CD4-positive, CD25-positive, alpha-beta regulatory T cell (primary cell): ENCODE results near the gene C2orf74. TPM values are rescaled to one million over a fixed set of nuclear protein-coding genes. Genes with fewer than 3 reads are reported as not detected.
"Not testable (repeated sequence)": the region's sequence is repeated elsewhere in the genome, so short reads cannot be mapped to it uniquely, and the experiment has no call there.

ENCODE experiments used
- ATAC-seq, 2 donors: fragments of 150-1000 bp; cut with Tn5 transposase; one replicate each; pipeline ENCODE4 v1.10.0; 2021; ENCODE audit warnings: low read depth in 2 of 2, moderate number of reproducible peaks in 2 of 2, moderate library complexity in 1 of 2
- DNase-seq, 3 donors: peaks; one replicate each; pipeline versions ENCODE4 v3.0.0 to v3.0.0-alpha.2; 2012 to 2022; ENCODE audit warnings: mixed read lengths in 1 of 3
- H3K27ac ChIP-seq: one replicate; pipeline ENCODE4 v1.7.0; 2013; ENCODE audit warnings: mild to moderate bottlenecking, low read length; ENCODE audit not compliant: insufficient read depth, poor library complexity, severe bottlenecking
- H3K27me3 ChIP-seq: one replicate; pipeline ENCODE4 v1.7.0; 2013; ENCODE audit warnings: low read length; ENCODE audit not compliant: control insufficient read depth, insufficient read depth
- H3K36me3 ChIP-seq: one replicate; pipeline ENCODE4 v1.7.0; 2013; ENCODE audit warnings: mild to moderate bottlenecking, low read length, moderate library complexity; ENCODE audit not compliant: control insufficient read depth, insufficient read depth
- H3K4me1 ChIP-seq: 2 replicates; pipeline ENCODE4 v1.7.0; 2013; ENCODE audit warnings: mild to moderate bottlenecking, low read length; ENCODE audit not compliant: insufficient read depth, control insufficient read depth, poor library complexity, severe bottlenecking
- H3K4me3 ChIP-seq: one replicate; pipeline ENCODE4 v1.7.0; 2013; ENCODE audit warnings: low read depth, mild to moderate bottlenecking, low read length, moderate library complexity
- H3K9me3 ChIP-seq, 2 experiments: 1 replicate in 1 of 2; 2 replicates in 1 of 2; pipeline ENCODE4 v1.7.0; 2013; ENCODE audit warnings: low read length in 2 of 2, mild to moderate bottlenecking in 1 of 2, moderate library complexity in 1 of 2; ENCODE audit not compliant: control insufficient read depth in 2 of 2
- H3K27ac Mint-ChIP-seq, 3 donors: one replicate each; pipeline ENCODE4 v1.8.0; 2020 to 2022; ENCODE audit warnings: mild to moderate bottlenecking in 3 of 3, mixed read lengths in 3 of 3, moderate library complexity in 2 of 3
- H3K27me3 Mint-ChIP-seq: one replicate; pipeline ENCODE4 v1.8.0; 2022; ENCODE audit warnings: mild to moderate bottlenecking, mixed read lengths
- H3K36me3 Mint-ChIP-seq: one replicate; pipeline ENCODE4 v1.8.0; 2020; ENCODE audit warnings: mixed read lengths
- H3K4me1 Mint-ChIP-seq, 4 donors: one replicate each; pipeline ENCODE4 v1.8.0; 2020 to 2022; ENCODE audit warnings: mixed read lengths in 4 of 4, mild to moderate bottlenecking in 1 of 4
- H3K4me3 Mint-ChIP-seq, 4 donors: one replicate each; pipeline ENCODE4 v1.8.0; 2020 to 2022; ENCODE audit warnings: mild to moderate bottlenecking in 4 of 4, mixed read lengths in 4 of 4, moderate library complexity in 3 of 4
- H3K9me3 Mint-ChIP-seq, 7 donors: one replicate each; pipeline ENCODE4 v1.8.0; 2020 to 2022; ENCODE audit warnings: mixed read lengths in 7 of 7, mild to moderate bottlenecking in 3 of 7, moderate library complexity in 2 of 7
- polyA plus RNA-seq, 4 donors: library from polyadenylated mRNA; unstranded; fragments of 300-500 nt; fragmentation: Illumina TruSeq; gene quantifications; one replicate each; pipeline ENCODE4 v1.2.3, GENCODE V29; 2021
- total RNA-seq: library from RNA; stranded (reverse); gene quantifications from one replicate; pipeline ENCODE4 v1.2.3, GENCODE V29; 2022

C2orf74 gene
- total and polyA plus RNA-seq, 5 donors from 2014 or later = 7.6 to 49.8 (median 40.8) TPM

DNA sequence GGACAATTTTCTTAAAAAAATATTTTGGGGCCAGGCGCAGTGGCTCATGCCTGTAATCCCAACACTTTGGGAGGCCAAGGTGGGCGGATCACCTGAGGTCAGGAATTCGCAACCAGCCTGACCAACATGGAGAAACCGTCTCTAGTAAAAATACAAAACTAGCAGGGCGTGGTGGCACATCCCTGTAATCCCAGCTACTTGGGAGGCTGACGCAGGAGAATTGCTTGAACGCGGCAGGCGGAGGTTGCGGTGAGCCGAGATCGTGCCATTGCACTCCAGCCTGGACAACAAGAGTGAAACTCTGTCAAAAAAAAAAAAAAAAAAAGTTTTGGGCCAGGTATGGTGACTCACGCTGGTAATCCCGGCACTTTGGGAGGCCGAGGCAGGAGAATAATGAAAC lies 32.7 kb downstream of the C2orf74 start:
- H3K4me3 Mint-ChIP-seq, H3K9me3 ChIP-seq, H3K27me3 Mint-ChIP-seq, H3K9me3 Mint-ChIP-seq, DNase-seq, ATAC-seq, H3K27ac ChIP-seq, H3K27me3 ChIP-seq, H3K4me3 ChIP-seq: not testable (repeated sequence)
- Histone ChIP-seq H3K36me3 (peaks cover 23% of the 10 kb centered on the region), H3K4me1 (peaks cover 11% of the 10 kb centered on the region)
- Mint-ChIP-seq H3K27ac (peak overlapping the region in 1 of 3 donors; percentile 87), H3K4me1 (peaks cover 0 to 22% (median 16%) of the 10 kb centered on the region in 4 donors), H3K36me3 (peaks cover 21% of the 10 kb centered on the region)

DNA sequence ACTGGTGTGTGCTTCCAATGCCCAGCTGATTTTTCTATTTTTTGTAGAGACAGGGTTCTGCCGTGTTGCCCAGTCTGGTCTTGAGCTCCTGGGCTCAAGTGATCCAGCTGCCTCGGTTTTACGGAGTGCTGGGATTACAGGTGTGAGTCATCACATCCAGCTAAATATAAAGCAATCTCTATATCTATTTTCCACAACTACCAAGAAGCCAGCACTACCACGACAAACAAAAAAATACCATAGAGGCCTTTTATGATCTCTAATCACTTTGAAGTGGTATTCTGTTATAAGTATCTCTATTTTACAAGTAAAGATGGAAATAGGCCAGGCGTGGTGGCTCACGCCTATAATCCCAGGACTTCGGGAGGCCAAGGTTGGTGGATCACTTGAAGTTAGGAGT lies 34.7 kb downstream of the C2orf74 start:
- Mint-ChIP-seq H3K4me1 (peaks cover 0 to 20% (median 10%) of the 10 kb centered on the region in 4 donors), H3K27me3 (no peaks in the 10 kb centered on the region), H3K36me3 (peaks cover 15% of the 10 kb centered on the region), H3K4me3 (peak overlapping the region in 1 of 4 donors; percentile 51), H3K27ac (no peak overlapping the region), H3K9me3 (peaks cover 0 to 2% (median 0%) of the 10 kb centered on the region in 7 donors)
- no peak for DNase-seq
- ATAC-seq = no peak
- peaks cover 21% of the 10 kb centered on the region for H3K36me3 ChIP-seq
- no peaks in the 10 kb centered on the region for H3K9me3 ChIP-seq
- H3K27ac ChIP-seq = no peak overlapping the region
- H3K4me3 ChIP-seq = no peak overlapping the region
- H3K4me1 ChIP-seq = peaks cover 11% of the 10 kb centered on the region
- H3K27me3 ChIP-seq = no peaks in the 10 kb centered on the region

DNA sequence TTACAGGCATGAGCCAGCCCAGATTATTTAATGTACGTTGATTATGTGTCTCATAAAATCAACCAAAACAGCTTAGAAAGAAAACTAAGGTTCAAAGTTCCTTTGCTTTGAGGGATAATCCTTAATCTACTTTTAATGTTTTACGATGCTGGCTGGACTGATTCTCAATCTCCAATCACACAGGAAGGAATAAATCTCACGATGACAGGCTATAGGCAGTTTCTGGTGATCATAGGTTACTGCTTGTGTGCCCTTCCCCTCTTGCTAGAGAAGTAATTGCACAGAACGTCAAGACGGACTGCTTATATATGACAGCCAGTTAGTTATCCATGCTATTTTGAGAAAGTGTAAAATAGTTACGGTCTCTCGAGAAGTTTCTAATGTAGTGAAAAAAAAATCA lies 43.1 kb downstream of the C2orf74 start:
- no peak for DNase-seq
- no peaks in the 10 kb centered on the region for H3K4me1 ChIP-seq
- no peak overlapping the region for H3K4me3 Mint-ChIP-seq
- H3K9me3 ChIP-seq = no peaks in the 10 kb centered on the region
- ATAC-seq = no peak
- H3K36me3 Mint-ChIP-seq = peaks cover 41% of the 10 kb centered on the region
- no peaks in the 10 kb centered on the region for H3K9me3 Mint-ChIP-seq
- H3K36me3 ChIP-seq = peaks cover 88% of the 10 kb centered on the region
- H3K27ac Mint-ChIP-seq = no peak overlapping the region
- no peaks in the 10 kb centered on the region for H3K27me3 ChIP-seq
- no peak overlapping the region for H3K4me3 ChIP-seq
- peaks cover 0 to 2% (median 0%) of the 10 kb centered on the region in 4 donors for H3K4me1 Mint-ChIP-seq
- no peak overlapping the region for H3K27ac ChIP-seq
- no peaks in the 10 kb centered on the region for H3K27me3 Mint-ChIP-seq

DNA sequence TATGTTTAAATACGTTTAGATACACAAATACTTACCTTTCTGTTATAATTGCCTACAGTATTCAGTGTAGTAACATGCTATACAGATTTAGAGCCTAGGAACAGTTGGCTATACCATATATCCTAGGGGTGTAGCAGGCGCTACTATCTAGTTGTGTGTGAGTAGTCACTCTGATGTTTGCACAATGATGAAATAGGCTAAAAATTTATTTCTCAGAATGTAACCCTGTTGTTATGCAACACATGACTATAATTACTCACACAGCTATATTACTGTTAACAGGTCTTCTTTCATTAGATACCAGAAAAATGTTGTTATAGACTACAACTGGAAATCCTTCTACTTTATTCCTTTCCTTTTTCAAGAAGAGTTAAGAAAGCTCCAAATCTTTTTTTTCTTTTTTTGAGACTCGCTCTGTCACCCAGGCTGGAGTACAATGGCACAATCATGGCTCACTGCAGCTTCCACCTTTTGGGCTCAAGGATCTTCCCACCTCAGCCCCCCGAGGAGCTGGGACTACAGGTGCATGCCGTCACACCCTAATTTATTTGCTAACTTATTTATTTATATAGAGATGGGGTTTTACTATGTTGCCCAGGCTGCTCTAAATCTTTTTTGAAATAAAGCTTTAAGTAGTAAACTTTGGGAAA lies 48.5 kb downstream of the C2orf74 start:
- H3K9me3 ChIP-seq = no peaks in the 10 kb centered on the region
- Mint-ChIP-seq H3K4me3 (no peak overlapping the region), H3K27ac (no peak overlapping the region), H3K36me3 (peaks cover 27% of the 10 kb centered on the region), H3K27me3 (no peaks in the 10 kb centered on the region), H3K9me3 (no peaks in the 10 kb centered on the region), H3K4me1 (peaks cover 0 to 6% (median 3%) of the 10 kb centered on the region in 4 donors)
- H3K4me1 ChIP-seq = no peaks in the 10 kb centered on the region
- DNase-seq (no peak), ATAC-seq (no peak)
- H3K27me3 ChIP-seq = no peaks in the 10 kb centered on the region
- H3K27ac ChIP-seq = no peak overlapping the region
- H3K4me3 ChIP-seq = no peak overlapping the region
- H3K36me3 ChIP-seq = peaks cover 86% of the 10 kb centered on the region

DNA sequence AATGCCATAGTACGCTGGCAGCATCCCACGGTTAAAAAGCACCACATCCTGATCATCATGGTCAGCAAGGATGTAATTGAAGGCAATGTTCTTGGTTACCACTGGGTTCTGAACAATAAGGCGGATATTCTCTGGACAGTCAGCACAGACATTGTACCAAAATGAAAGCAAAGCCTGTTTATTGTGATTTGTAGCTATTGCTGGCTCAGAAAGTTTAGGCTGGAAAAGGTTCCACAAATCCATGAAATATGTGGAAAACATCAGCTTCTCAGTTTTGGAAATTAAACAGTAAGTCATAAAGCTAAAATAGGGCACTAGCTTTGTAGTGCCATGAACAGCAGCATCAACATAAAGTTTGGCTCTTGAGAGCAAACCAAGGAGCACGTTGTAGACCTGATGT lies 52.2 kb downstream of the C2orf74 start:
- no peak for ATAC-seq
- Mint-ChIP-seq H3K36me3 (peaks cover 25% of the 10 kb centered on the region), H3K4me1 (peaks cover 0 to 10% (median 5%) of the 10 kb centered on the region in 4 donors), H3K9me3 (peaks cover 0 to 2% (median 0%) of the 10 kb centered on the region in 7 donors), H3K27me3 (no peaks in the 10 kb centered on the region), H3K27ac (no peak overlapping the region), H3K4me3 (no peak overlapping the region)
- no peak for DNase-seq
- Histone ChIP-seq H3K36me3 (peaks cover 71% of the 10 kb centered on the region), H3K27me3 (no peaks in the 10 kb centered on the region), H3K9me3 (no peaks in the 10 kb centered on the region), H3K27ac (no peak overlapping the region), H3K4me1 (no peaks in the 10 kb centered on the region), H3K4me3 (no peak overlapping the region)

Other genes with a start within 250 kb of the C2orf74 start
- 13.1 TPM for gene PEX13, start 144.5 kb upstream of the C2orf74 start, total RNA-seq
- 10 to 100 TPM in 3 of 4 donors, 1 to 10 TPM in 1; 9.4 to 15.6 (median 13.6) TPM for gene PEX13, start 144.5 kb upstream of the C2orf74 start, polyA plus RNA-seq
- gene PUS10, start 143.9 kb upstream of the C2orf74 start, total RNA-seq = 5.2 TPM
- gene PUS10, start 143.9 kb upstream of the C2orf74 start, polyA plus RNA-seq = 1 to 10 TPM; 4.5 to 7.1 (median 5.8) TPM
- gene SANBR, start 96.3 kb upstream of the C2orf74 start, total RNA-seq = 11.7 TPM
- 1 to 10 TPM; 2.4 to 7.7 (median 4.2) TPM for gene SANBR, start 96.3 kb upstream of the C2orf74 start, polyA plus RNA-seq